Body of pancreas (tissue), 4 donors: Measurements from ENCODE around the gene DDR2. TPM values are rescaled to one million over a fixed set of nuclear protein-coding genes. Genes with fewer than 3 reads are reported as not detected.
"Not testable (repeated sequence)": the region's sequence is repeated elsewhere in the genome, so short reads cannot be mapped to it uniquely, and the experiment has no call there.

Experiments
- ATAC-seq: fragments of 150-250 bp; one replicate; pipeline ENCODE4 v1.9.1; 2016
- DNase-seq, 4 donors: peaks; one replicate each; pipeline ENCODE4 v3.0.0-alpha.2; 2019
- H3K27ac ChIP-seq, 4 donors: fragments of 200-600 bp; sonication (generic); 1 replicate in 3 of 4; 2 replicates in 1 of 4; pipeline versions ENCODE4 v1.5.1 to v1.6.1; 2016 to 2019; ENCODE audit warnings: mild to moderate bottlenecking in 1 of 4, mixed read lengths in 1 of 4, moderate library complexity in 1 of 4
- H3K27me3 ChIP-seq, 2 donors: fragments of 200-600 bp; sonication (generic); one replicate each; pipeline ENCODE4 v1.6.0; 2016; ENCODE audit warnings: mild to moderate bottlenecking in 1 of 2
- H3K36me3 ChIP-seq, 2 donors: fragments of 200-600 bp; sonication (generic); replicated peaks in 1 of 2; 2 replicates each; pipeline ENCODE4 v1.5.1; 2016; ENCODE audit warnings: low read depth in 2 of 2; ENCODE audit not compliant: insufficient read depth in 1 of 2
- H3K4me1 ChIP-seq: fragments of 200-600 bp; sonication (generic); one replicate; pipeline ENCODE4 v1.6.0; 2016
- H3K4me3 ChIP-seq, 2 donors: fragments of 200-600 bp; sonication (generic); 1 replicate in 1 of 2; 2 replicates in 1 of 2; pipeline ENCODE4 v1.5.1; 2016 to 2019
- H3K9me3 ChIP-seq, 3 donors: fragments of 200-600 bp; sonication (generic); 1 replicate in 2 of 3; 2 replicates in 1 of 3; pipeline ENCODE4 v1.5.1; 2016
- CTCF ChIP-seq, 7 experiments: fragments of 450-650 bp in 4 of 7; fragments of 200-600 bp in 3 of 7; sonication (generic) in 3 of 7; IDR thresholded peaks; one replicate each; pipeline ENCODE4 v1.5.1; 2016 to 2019; ENCODE audit warnings: antibody characterized with exemption in 7 of 7
- POLR2A ChIP-seq, 3 donors: fragments of 450-650 bp; IDR thresholded peaks; one replicate each; pipeline ENCODE4 v1.6.1; 2016; ENCODE audit warnings: antibody characterized with exemption in 3 of 3, mild to moderate bottlenecking in 2 of 3
- WGBS, 2 donors: methylation state at CpG; one replicate each; pipeline ENCODE4 v1.1.5; 2017; 5-methylcytosine and 5-hydroxymethylcytosine counted together
- intact Hi-C: fragments of 100-400 bp; cut with DNase I; formaldehyde crosslinking; loops from one replicate; pipeline ENCODE4 v1.15.1; 2023
- total RNA-seq, 2 donors: library from RNA; depleted of rRNA; stranded (reverse); fragments of >200 nt; gene quantifications; one replicate each; pipeline ENCODE4 v1.1.0, GENCODE V29; 2016

Gene DDR2
- total RNA-seq, 2 donors from 2014 or later: 7.8 to 20.8 TPM

- Histone ChIP-seq H3K27ac (no peak overlapping the region), H3K4me3 (no peak overlapping the region), H3K27me3 (no peaks in the 10 kb centered on the region), H3K4me1 (peaks cover 22% of the 10 kb centered on the region), H3K36me3 (no peaks in the 10 kb centered on the region), H3K9me3 (no peaks in the 10 kb centered on the region)
- intact Hi-C loops: no loop called here
- DNase-seq (no peak), ATAC-seq (no peak)
- TF ChIP-seq CTCF (IDR thresholded peaks at IDR 0.05): no peak
- no peak for TF ChIP-seq POLR2A (IDR thresholded peaks at IDR 0.05)
- 87 to 93% methylated on average over 3 of the region's 3 CpGs for WGBS, 2 donors
These were observed 104.4 kb downstream of the DDR2 start for GRCh38 chr1:162736633-162737067.

- DNase-seq (no peak), ATAC-seq (no peak)
- Histone ChIP-seq H3K27me3 (no peaks in the 10 kb centered on the region), H3K9me3 (no peaks in the 10 kb centered on the region), H3K4me1 (no peaks in the 10 kb centered on the region), H3K27ac (no peak overlapping the region), H3K4me3 (no peak overlapping the region), H3K36me3 (no peaks in the 10 kb centered on the region)
- intact Hi-C loops: no loop called here
- WGBS, 2 donors: 63 to 70% methylated on average over 4 of the region's 4 CpGs
- no peak for TF ChIP-seq POLR2A (IDR thresholded peaks at IDR 0.05)
These were observed 108.5 kb downstream of the DDR2 start for GRCh38 chr1:162740755-162741154.

- TF ChIP-seq CTCF (IDR thresholded peaks at IDR 0.05) (no peak), POLR2A (IDR thresholded peaks at IDR 0.05) (no peak)
- intact Hi-C loops: no loop called here
- WGBS, 2 donors: 83 to 92% methylated on average over 2 of the region's 2 CpGs
- Histone ChIP-seq H3K36me3 (no peaks in the 10 kb centered on the region), H3K4me3 (no peak overlapping the region), H3K27ac (no peak overlapping the region), H3K9me3 (no peaks in the 10 kb centered on the region), H3K4me1 (no peaks in the 10 kb centered on the region), H3K27me3 (no peaks in the 10 kb centered on the region)
- DNase-seq: no peak
- no peak for ATAC-seq
These were observed 109.3 kb downstream of the DDR2 start for GRCh38 chr1:162741574-162741973.

GRCh38 chr1:162746264-162746942 is 114.1 kb downstream of the DDR2 start:
- intact Hi-C loops, H3K4me1 ChIP-seq, DNase-seq, ATAC-seq, H3K4me3 ChIP-seq, H3K9me3 ChIP-seq, H3K27me3 ChIP-seq, H3K27ac ChIP-seq, H3K36me3 ChIP-seq: not testable (repeated sequence)
- WGBS, 2 donors: 93 to 97% methylated on average over 13 to 14 of the region's 14 CpGs

GRCh38 chr1:162753001-162753658 is 120.9 kb downstream of the DDR2 start:
- Histone ChIP-seq H3K4me3 (no peak overlapping the region), H3K27ac (no peak overlapping the region), H3K36me3 (no peaks in the 10 kb centered on the region), H3K4me1 (no peaks in the 10 kb centered on the region), H3K27me3 (no peaks in the 10 kb centered on the region), H3K9me3 (no peaks in the 10 kb centered on the region)
- no peak for TF ChIP-seq CTCF (IDR thresholded peaks at IDR 0.05)
- TF ChIP-seq POLR2A (IDR thresholded peaks at IDR 0.05): no peak
- intact Hi-C loops: no loop called here
- DNase-seq (no peak), ATAC-seq (no peak)
- 96 to 100% methylated on average over 1 of the region's 1 CpG for whole genome bisulfite sequencing, 2 donors
